Endometrial microvascular endothelial cells (primary cell): Measurements from ENCODE around the gene RGS7. TPM values are rescaled to one million over a fixed set of nuclear protein-coding genes. Genes with fewer than 3 reads are reported as not detected.
"Not testable (repeated sequence)": the region's sequence is repeated elsewhere in the genome, so short reads cannot be mapped to it uniquely, and the experiment has no call there.

Source experiments
- in situ Hi-C: cut with HindIII; loops from 2 replicates; pipeline ENCODE4 v1.10.0; 2017; ENCODE audit warnings: low sequenced_read_pairs, low pct_unique_long_range_greater_than_20kb; ENCODE audit errors: inconsistent ontology term
- total RNA-seq: library from RNA; depleted of rRNA; stranded (reverse); fragments of >200 nt; gene quantifications from one replicate; pipeline ENCODE4 v1.2.3, GENCODE V29; 2015; ENCODE audit errors: inconsistent ontology term

RGS7 gene
- total RNA-seq, 1 donor from 2014 or later, result 0.74 TPM

DNA sequence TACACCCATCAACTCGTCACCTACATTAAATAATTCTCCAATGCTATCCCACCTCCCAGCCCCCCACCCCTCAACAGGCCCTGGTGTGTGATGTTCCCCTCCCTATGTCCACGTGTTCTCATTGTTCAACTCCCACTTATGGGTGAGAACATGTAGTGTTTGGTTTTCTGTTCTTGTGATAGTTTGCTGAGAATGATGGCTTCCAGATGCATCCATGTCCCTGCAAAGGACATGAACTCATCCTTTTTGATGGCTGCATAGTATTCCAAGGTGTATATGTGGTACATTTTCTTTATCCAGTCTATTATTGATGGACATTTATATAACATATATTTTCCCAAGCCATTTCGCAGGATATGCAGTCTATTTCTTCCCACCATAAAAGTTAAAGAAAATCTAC is 132.8 kb downstream of the RGS7 start:
- in situ Hi-C loops, result not testable (repeated sequence)

DNA sequence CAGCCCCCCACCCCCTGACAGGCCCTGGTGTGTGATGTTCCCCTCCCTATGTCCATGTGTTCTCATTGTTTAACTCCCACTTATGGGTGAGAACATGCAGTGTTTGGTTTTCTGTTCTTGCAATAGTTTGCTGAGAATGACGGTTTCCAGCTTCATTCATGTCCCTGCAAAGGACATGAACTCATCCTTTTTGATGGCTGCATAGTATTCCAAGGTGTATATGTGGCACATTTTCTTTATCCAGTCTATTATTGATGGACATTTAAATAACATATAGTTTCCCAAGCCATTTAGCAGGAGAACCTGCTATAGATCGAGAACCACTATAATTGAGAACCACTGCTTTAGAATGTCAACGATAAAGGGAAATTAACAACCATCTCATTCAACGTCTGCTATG is 134.2 kb downstream of the RGS7 start:
- in situ Hi-C loops, result not testable (repeated sequence)

DNA sequence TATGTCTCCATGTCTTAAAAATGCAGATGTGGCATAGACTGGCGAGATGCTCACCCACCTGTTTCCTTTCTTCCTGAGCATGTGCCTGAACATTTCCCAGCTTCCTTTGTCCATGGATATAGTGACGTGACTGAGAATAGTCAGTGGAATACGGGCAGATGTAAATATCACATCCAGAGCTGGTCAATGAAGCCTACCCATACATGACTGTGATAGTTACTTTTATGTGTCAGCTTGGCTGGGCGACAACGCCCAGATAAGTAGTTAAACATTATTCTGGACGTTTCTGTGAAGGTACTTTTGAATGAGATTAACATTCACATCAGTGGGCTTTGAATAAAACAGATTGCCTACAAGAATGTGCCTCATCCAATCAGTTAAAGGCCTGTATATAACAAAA is 135.7 kb downstream of the RGS7 start:
- in situ Hi-C loops, result no loop called here

DNA sequence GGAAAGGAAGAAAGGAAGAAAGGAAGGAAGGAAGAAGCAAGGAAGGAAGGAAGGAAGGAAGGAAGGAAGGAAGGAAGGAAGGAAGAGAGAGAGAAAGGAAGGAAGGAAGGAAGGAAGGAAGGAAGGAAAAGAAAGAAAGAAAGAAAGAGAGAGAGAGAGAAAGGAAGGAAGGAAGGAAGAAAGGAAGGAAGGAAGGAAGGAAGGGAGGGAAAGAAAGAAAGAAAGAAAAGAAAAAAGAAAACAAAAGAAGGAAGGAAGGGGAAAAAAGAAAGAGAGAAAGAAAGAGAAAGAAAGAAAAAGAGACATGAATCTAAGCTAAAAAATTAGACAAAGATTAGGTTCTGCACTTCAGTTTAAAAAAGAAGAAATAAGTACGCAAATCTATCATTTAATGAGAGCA is 136.1 kb downstream of the RGS7 start:
- in situ Hi-C loops, result not testable (repeated sequence)

DNA sequence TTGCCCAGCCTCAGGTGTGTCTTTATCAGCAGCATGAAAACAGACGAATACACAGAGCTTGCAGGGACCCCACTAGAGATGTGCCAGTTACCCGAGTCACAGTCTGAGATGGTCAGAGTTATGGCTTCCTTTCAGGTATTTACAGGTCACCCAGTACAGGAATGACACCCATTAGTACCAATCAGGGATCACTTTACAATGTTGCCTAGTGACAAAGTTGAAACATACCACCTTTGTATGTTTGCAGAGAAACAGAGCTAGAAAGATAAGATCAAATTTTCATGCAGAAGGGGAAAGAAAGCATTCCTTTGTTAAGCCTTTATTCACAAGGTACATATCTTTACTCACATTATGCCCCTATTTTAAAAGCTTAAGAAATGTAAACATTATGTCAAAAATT is 137.6 kb downstream of the RGS7 start:
- in situ Hi-C loops, result no loop called here

DNA sequence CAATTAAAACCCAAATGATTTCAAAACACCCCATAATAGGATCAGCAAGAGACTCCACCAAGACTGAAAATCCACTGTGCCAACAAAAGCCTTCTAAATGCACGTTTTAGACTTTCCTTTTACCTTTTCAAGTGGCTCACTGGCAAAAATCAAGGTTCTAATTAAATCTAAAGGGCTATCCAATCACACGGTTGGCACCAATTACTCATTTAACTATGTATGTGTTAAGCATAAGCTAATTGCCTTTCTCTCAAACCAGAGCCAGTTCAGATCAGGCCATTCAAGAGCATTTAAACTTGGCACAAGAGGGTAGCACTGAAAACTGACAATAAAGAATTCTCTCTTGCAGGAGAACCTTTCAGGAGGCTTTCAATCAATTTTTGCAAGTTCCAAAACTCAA is 139.5 kb downstream of the RGS7 start:
- in situ Hi-C loops, result no loop called here

DNA sequence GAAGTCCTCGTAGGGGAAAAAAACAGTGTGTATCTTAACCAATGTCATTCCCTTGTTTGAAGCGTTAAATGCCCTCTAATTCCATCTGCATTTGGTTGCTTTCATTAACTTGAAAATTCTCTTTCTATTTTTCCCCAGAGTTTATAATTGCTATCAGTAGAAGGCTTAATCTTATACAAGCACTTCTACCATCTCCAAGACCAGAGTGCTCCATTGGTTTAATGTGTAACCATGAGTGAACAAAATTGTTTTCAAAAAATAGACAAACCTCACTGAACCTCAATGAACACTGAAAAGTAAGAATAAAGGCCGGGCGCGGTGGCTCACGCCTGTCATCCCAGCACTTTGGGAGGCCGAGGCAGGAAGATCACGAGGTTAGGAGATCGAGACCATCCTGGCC is 141.3 kb downstream of the RGS7 start:
- in situ Hi-C loops, result no loop called here

DNA sequence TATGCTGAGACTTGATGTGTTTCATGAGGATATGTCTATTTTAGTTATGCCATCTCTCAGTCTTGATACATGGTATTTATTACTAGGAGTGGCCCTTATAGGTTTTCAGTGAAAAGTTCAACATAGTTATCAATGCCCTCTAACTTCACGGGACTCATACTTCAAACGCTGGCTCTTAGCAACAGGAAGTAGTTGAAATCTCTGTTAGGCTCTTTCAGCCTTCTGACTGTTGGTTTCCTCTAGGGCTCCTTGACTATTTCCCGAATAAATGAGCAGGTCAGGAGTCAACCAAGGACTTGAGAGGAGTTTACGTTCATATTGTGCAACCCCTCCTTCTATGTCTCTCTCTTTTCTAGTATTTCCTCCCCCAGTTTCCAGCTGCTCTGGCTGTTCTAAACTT is 141.8 kb downstream of the RGS7 start:
- in situ Hi-C loops, result no loop called here

DNA sequence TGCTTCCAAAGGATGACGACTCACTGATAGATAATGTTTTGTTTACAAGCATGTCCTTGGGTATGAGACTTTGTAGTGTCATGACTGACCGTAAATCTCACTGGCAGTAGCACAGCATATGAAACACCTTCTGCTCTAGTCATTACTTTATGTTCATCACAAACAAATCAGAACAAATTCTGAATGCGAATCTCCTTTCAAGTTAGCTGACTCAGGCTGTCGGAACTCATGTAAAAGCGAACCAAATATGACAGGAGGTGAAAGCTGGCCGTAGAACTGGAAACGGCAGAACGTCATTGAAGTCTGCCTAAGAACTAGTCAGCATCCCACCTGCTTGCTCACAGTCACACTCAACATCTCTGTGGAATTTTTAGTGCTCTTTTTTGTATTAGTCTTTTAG is 143.9 kb downstream of the RGS7 start:
- in situ Hi-C loops, result no loop called here

DNA sequence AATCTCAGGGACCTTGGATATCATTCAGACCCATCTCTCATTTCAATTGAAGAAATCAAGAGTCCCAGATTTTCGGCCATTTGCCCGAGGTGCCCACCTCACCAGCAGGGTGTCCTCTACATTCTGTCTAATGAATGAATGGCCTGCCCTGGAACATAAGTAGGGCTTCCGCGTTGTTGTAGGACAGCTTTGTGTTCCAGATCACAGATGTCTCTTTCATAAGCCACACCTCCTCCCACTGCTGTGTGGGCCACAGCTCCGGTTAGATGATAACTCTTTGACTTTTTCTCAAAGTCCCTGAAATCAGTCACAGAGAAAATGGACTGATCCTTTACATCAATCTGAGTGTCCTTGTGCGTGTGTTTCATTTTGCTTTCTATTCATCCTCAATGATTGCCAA is 144.4 kb downstream of the RGS7 start:
- in situ Hi-C loops, result no loop called here

DNA sequence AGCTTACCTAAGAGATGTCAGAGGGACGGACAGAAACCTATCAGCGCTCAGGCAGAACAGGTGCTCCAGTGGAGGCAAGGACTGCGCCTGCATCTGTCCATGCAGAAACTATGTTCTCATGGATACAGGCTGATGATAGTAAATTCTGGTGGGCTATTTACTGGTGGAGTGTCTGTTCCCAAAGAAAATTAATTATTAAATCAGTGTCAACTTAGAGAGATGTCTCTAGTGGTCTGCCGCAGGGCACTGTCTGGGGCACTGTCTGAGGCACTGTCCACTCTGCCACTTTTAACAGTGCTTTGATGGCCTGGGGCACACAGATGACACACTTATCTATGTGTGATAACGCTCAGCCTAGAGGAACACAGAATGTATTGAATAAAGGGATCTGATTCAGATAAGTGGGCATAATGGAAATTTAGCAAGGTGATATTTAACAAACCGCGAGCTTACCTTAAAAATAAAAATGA is 148.1 kb downstream of the RGS7 start:
- in situ Hi-C loops, result no loop called here

DNA sequence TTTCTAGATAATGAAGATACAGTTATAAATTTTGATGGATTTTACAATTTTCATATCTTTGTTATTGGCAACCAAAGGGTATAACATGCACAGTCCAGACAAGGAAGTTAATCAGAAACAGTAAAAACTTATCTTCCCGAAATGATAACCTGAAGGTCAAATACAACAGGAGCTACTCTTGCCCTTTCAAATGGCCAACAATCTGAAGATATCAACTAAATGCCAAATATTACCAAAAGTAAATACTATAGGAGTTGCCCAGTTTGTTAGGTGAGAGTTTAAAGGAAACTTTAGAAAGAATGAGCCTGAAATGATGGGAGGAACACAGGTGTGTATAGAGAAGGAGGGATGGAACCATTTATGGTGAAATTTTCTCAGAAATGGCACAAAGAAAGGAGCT is 153.2 kb downstream of the RGS7 start:
- in situ Hi-C loops, result no loop called here

DNA sequence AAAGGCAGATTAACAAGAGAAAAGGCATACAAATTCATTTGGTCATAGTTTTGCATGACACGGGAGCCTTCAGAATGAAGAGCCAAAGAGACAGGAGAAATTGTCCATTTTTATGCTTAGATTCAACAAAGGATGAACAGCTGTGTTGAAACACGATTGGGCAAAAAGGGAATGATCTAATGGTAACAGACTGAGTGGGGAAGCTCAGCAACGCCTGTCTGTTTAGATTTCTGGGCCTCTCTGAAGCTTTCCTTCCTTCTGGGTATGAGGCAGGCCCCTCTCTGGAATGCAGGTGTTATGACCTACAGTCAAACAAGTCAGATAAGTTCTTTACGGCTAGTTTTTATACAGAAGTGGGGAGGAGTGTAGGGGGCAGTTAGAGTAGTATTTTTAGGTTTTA is 154.6 kb downstream of the RGS7 start:
- in situ Hi-C loops, result no loop called here

DNA sequence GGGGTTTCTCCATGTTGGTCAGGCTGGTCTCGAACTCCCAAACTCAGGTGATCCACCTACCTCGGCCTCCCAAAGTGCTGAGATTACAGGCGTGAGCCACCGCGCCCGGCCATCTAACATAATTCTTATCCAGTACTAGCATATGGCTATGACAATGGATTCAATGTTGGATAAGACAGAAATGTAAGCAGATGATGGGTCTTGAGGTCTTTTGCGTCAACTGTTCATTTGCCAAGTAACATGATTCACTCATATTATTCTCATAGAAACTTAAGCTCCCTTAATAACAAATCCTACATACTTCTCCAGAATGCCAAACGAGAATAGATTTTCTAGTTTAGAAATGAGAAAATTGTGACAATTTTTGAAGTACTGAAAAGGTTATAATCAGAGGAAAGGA is 170.3 kb downstream of the RGS7 start:
- in situ Hi-C loops, result no loop called here

DNA sequence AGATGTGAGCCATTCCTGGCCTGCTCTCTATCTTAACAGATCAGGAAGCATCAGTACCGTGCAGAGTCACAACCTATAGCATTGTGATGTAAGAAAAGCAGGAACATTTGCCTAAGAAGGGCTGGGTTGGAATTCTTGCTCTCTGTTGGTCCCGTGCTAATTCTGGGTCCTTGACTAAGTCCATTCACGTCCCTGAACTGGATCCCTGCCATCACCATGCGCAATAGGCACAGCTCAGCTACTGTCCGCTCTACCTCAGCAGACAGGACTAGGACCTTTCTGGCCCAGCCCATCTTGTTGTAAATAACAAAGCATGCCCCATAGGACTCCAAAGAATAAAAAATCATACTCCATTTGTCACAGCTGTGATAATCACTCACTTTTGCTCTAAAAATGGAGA is 175.0 kb downstream of the RGS7 start:
- in situ Hi-C loops, result no loop called here

DNA sequence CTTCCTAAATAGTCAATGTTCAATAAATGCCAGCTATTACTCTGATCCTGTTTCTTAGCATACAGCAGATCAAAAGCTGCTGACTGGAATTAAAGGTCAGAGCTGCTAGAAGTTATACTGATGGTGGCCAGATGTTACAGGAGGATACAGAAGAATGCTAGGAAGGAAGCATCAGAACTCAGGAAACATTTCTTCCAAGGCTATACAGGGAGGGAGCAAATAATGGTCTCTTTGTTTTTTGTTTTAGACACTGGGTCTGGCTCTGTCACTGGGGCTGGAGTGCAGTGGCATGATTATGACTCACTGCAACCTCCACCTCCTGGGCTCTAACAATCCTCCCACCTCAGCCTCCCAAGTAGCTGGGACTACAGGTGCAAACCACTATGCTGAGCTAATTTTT is 175.5 kb downstream of the RGS7 start:
- in situ Hi-C loops, result no loop called here

DNA sequence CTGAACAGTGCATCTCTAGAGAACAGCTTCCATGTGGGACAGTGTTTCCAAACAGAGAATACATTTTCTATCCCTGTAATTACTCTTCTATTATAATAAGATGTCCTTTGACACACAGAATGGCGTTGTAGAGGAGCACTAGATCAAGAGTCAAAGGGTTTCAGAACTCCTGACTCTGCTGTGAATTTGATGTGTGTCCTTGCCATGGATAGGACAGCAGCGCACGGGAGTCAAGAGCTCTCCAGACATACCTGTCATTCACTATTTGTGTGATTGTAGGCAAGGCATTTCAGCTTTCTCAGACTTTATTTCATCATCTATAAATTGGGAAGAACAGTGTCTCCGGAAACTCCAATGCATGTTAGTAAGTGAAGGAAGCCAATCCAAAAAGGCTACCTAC is 176.4 kb downstream of the RGS7 start:
- in situ Hi-C loops, result no loop called here

DNA sequence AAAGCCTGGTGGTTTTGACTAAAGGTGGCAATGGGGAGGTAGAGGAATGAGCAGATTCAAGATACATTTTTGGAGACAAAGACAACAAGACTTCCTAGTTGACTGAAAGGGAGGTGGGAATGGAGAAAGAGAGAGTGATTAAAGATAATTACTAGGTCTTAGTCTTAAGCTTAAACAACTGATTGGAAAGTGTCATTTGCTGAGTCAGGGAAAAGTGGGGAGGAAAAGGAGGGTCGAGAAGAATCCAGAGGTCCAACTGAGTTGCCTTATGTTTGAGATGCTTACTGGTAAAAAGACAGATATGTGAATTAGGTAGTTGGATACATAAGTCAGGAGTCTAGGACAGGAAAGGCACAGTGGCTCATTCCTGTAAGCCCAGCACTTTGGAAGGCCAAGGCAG is 179.3 kb downstream of the RGS7 start:
- in situ Hi-C loops, result no loop called here

DNA sequence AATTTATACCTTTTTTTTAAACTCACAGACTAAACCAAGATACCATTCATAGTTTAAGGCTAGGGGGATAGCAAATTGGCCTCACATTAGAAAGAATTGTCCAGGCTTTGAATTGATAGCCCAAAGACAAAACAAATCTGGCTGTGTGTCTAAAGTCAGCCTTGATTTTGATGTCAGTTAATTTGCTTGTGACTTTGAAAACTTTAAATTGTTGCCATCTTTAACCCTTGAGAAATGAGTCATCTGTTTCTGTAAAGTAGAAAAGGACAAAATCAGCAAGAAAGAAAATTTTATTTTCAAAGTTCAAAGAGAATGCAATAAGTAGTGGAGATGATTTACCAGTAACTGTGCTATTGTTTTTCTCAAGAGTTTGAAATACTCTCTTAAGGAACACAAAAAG is 184.5 kb downstream of the RGS7 start:
- in situ Hi-C loops, result no loop called here

DNA sequence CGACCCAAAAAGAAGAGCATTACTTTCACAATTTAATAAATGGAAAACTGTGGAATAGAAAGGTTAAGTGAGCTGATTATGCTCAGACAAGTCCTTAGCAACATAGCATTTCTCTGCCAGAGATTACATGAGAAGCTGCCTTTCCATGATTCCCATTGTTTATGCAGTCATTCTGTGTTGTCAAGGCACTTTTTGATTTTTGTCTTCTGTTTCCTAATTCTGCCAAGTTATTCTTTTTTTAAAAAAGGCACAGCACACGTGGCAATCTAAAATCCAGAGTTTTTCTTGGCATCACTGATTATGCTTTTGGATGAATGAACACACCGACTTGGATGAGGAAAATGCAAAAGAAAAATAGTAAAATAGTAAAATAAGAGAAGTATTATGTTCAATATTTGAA is 185.0 kb downstream of the RGS7 start:
- in situ Hi-C loops, result no loop called here

DNA sequence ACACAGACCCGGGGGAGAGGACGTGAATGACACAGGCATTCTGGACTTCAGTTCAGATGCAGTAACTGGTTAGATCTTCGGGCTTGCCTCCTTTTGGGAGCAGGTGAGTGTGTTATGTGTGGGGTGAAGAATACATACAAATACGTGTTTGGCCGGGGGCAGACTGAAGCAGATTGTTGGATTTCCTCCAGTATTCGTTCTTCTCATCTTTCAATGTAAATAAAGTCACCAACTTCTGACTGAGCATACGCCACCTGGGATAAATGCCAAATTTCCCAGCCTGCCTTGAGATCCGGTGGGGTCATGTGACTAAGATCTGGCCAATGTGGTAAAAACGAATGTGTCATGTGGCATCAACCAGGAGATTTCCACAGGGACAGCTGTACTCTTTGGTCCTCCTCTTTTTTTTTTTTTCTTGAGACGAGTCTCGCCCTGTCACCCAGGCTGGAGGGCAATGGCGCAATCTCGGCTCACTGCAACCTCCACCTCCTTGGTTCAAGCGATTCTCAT is 189.8 kb downstream of the RGS7 start:
- in situ Hi-C loops, result no loop called here

DNA sequence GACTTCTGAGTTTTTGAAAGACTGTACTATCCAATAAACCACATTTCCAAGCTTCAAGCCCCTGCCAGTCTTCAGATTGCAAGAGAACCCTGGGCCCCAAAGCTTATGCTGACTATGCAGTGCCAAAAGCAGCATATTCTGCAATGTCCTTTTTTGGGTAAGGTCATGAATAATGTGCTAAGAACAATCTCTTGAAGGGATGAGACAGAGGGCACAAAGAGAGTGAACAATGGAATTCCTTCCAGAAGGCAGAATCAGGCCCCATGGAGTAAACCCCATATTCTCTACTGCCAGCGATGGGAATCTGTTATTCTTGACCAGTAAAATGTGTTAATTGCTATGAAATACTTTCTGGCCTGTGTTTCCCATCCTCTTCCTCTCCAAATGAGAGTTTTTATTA is 190.4 kb downstream of the RGS7 start:
- in situ Hi-C loops, result no loop called here
